Measurements from ENCODE around the gene ZNF672.
"Not testable (repeated sequence)": the region's sequence is repeated elsewhere in the genome, so short reads cannot be mapped to it uniquely, and the experiment has no call there.

ZNF672 gene

DNA sequence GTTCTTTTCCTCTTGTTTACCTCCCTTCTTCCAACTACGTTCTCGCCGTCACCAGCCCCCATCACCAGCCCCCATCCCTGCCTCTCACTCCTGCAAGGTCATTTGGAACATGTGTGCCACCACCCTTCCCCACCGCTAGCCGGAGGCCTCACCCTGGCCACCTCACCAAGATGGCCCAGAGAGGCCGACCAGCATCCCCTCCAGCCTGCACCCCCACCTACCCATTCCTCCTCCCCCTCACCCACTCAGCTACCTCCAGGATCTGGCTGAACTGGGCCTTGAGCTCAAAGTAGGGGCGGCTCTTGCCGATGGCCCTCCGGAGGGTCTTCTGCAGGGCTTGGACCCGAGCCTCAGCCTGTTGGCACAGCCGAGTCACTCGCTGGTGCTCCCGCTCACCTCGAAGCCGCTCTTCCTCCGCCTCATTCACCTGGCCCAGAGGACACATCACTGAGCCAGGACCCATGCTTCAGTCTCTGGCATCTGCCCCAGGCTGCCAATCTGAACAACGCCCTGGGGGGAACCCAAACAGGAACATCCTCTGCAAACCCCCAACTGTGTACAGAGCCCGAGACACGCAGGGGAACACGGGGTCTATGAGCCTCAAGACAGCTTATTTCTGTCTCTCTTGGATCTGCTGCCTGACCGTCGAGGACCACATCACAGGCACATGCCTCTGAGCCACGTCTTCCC lies 25.1 kb upstream of the ZNF672 start:
- in situ Hi-C loops (cut with HindIII; ENCODE audit: low sequenced_read_pairs), result no loop called here

DNA sequence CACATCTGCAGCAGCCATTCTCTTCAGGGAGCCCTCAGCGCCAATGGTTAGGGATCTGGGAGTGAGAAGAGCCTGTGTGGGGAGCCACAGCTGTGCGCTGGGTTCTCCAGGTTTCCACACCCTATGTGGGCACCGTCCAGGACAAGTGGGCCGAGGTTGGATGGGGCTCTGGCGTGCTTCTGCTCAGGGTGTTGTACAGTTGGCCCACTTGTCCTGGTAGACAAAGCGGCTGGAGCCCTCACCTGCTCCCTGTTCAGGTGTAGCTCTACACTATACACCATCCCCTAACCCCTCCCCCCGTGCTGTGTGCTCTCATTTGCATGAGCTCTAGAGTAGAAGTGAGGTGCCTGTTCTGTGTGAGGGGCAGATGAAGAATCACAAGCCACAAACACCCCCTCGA lies 24.5 kb upstream of the ZNF672 start:
- in situ Hi-C loops (cut with HindIII; ENCODE audit: low sequenced_read_pairs), result no loop called here

DNA sequence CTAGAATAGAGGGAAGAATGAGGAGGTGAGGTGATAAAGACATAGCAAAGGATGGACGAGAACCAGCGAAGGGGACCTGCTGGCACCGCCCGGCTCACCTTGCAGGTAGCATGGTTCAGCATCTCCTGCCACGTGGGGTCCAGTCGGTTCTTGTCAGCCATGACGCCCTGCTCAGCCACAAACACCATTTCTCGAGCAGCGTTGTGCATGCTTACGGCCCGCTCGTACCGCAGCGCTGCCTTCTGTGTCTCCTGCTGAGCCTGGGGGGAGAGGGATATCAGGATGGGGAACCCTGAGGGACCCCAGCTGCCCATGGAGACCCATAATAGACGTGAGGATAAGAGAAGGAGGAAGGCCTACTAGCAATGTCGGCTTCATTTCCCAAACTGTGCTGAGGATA lies 23.7 kb upstream of the ZNF672 start:
- in situ Hi-C loops (cut with HindIII; ENCODE audit: low sequenced_read_pairs), result no loop called here

DNA sequence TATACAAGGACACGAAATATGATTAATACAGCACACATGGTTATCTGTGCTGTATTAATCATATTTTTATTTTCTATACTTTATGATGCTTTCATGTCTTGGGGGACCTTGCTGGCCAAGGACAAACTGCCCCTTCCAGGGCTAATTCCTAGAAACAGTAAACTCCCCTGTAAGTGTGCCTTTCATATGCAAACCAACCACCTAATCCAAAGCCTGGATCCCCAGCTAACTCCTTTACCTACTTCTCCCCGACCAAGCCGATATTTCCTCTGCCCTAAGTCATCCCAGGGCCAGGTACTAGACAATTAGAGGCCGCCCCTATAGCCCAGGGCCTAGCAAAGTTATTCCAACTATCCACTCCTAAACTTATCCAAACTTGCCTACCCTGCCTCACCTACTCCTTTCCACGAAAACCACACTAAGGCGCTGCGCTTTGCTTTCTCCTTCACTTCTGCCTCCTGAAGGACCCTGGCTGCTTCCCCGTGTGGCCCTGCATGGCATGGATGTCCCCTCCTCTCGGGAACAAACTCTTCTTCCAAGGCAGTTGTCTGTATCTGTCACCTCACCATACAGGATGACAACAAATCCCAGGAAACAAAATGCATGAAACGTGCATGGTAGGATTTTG lies 22.5 kb upstream of the ZNF672 start:
- in situ Hi-C loops (cut with HindIII; ENCODE audit: low sequenced_read_pairs), result no loop called here

DNA sequence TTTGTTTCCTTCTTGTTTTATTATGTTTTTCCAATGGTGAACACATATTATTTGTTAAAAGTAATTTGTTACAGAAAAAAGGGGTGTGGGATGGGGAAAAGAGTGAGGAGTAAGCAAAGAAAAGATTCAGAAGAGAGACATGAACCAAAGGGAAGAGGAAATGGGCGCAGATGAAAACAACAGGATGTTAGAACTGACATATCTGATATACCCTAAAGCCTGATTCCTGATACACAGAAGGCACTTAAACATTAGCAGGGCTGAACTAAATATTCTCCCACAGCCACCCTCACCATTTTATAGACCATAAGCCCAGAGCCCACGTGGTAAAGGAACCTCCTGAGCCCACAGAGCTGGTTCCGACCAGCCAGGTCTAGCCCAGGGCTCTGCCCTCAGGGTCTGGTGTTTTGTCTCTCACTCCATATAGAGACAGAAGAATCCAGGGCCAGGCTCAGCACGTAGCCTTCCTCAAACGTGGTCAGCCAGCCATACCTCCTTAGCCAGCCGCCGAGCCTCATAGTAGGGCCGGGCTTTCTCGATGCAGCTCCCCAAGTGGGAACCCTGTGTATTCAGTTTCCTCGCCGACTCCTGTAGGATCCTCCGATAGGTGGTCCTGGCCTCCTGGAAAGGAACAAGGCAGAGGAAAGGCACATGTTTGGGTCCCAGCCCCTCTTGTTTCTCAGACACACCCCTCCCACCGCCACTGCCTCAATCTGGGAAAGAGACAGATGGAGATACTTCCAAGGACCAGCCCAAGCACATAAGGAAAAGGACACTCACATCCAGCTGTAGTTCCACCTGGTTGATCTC lies 21.8 kb upstream of the ZNF672 start:
- in situ Hi-C loops (cut with HindIII; ENCODE audit: low sequenced_read_pairs), result no loop called here

GRCh38 chr1:248817065-248817464 lies 21.0 kb upstream of the ZNF672 start:
- in situ Hi-C loops (cut with HindIII; ENCODE audit: low sequenced_read_pairs), result no loop called here

- in situ Hi-C loops (cut with HindIII; ENCODE audit: low sequenced_read_pairs), result no loop called here
Observed at GRCh38 chr1:248818505-248819374, 19.3 kb upstream of the ZNF672 start.

DNA sequence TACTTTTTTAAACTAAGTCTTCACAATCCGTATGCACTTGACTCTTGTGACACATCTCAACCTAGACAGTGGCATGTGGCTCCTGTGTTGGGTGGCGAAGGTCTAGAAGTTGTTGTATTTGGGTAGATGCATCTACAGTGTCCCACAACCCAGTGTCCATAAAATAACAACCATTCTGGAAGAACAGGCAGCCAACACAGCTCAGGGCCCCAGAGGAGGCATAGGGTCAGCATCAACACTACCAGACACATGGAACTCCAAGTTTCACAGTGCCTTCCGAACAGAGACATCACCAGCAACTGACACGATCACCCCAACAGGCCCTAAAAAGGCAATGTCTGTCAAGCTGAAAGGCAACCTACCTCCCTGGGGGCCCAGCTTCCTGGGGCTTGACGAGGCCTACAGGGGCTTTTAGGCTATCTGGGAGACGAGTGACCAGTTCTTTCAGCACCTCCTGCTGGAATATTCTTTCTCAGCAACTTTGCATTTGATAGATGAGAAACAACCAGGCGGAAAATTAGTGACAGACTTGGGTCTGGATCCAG lies 17.9 kb upstream of the ZNF672 start:
- in situ Hi-C loops (cut with HindIII; ENCODE audit: low sequenced_read_pairs), result no loop called here

DNA sequence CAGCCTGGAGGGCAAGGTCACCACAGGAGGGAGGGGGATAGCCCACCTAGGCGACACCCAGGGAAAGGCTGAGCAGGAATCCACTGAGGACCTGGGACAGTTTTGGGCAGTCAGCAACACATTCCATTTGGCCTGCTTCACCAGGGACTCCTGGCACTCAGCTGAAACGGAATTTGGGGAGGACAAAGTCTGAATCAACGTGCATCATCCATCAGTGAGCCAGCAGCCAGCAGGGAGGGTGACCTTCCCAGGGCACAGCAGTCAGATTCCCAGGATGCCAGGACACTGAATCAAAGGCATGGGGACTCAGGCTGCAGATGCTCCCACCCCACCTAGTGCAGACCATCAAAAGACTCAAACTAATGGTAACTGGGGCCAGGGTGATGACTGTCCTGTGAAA lies 16.9 kb upstream of the ZNF672 start:
- in situ Hi-C loops (cut with HindIII; ENCODE audit: low sequenced_read_pairs), result no loop called here

DNA sequence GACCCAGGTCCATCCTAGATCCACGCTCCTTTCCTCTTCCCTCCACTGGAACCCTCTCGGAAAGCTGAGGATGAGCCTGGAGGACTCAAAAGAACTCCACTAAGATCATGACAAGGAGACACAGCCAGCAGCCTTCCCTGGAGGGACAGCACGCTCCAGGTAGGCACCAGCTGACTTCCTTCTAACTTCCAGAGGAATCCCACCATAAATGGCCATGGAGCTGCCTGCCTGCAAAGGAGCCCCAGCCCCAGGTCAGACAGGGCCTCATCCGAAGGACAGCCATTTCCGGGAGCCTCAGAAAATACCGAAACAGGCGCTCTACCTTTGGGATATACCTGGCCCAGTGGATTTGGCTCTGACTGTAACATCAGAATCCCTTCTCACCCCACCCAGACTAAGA lies 16.4 kb upstream of the ZNF672 start:
- in situ Hi-C loops (cut with HindIII; ENCODE audit: low sequenced_read_pairs), result no loop called here

- in situ Hi-C loops (cut with HindIII; ENCODE audit: low sequenced_read_pairs), result no loop called here
Observed at GRCh38 chr1:248822148-248823032, 15.6 kb upstream of the ZNF672 start.

- in situ Hi-C loops (cut with HindIII; ENCODE audit: low sequenced_read_pairs), result no loop called here
Observed at GRCh38 chr1:248823517-248824001, 14.5 kb upstream of the ZNF672 start.

- in situ Hi-C loops (cut with HindIII; ENCODE audit: low sequenced_read_pairs), result no loop called here
Observed at GRCh38 chr1:248824301-248824700, 13.7 kb upstream of the ZNF672 start.

- in situ Hi-C loops (cut with HindIII; ENCODE audit: low sequenced_read_pairs), result no loop called here
Observed at GRCh38 chr1:248824701-248825100, 13.3 kb upstream of the ZNF672 start.

DNA sequence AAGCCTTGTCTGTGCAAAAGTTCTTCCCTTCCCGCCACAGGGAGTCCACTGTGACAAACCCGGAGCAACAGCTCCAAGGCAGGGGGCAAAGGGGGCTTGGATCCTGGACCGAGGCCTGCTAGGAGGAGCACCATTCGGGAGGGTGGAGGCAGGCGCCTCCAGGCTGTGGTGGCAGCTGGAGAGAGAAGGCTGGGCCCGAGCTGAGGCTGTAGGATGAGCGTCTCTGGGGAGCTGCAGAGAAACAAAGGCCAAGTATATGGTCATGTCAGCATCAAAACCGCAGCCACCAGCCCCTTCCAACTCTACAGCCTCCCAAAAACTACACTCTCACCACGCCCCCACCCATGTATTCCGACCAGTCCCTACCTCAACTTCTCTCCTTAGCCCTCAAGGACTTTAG lies 12.9 kb upstream of the ZNF672 start:
- in situ Hi-C loops (cut with HindIII; ENCODE audit: low sequenced_read_pairs), result no loop called here

- in situ Hi-C loops (cut with HindIII; ENCODE audit: low sequenced_read_pairs), result no loop called here
Observed at GRCh38 chr1:248825573-248825908, 12.5 kb upstream of the ZNF672 start.

DNA sequence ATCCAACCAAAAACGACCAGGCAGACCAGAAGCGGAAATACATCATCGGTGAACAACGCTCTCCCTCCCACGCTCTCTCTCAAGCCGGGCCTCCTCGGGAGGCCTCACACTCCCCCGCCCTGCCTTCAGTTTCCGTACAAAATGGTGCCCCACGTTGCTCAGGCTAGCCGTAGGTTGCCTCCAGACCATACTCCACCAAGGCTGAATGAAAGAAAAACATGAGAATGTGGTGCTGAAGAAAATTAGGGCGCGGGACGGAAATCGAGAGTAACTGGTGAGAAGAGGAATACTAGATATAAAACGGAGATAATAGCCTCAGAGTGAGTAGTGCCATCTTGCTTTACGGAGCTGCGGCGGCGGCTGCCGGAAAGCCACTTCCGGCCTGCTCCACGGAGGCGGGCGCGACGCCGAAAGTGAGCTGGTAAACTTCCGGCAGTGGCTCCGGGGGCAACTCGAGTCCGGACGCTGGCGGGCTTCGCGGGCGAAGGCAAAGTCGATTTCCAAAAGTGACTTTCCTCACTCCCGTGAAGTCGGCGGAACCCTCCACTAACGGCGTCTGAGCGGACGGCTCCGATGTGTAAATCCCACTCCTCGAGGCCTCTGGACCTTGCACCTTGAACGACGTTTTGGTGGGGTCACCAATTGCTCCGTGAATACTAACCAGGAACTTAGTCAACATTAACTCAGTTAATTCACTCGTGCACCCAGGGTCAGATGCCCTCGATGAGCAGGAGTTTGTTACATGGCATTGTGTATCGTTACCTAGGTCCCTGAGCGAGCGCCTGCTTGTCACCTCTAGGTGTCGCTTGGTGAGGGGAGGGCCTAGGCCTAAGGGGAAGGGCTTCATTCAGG lies 11.9 kb upstream of the ZNF672 start, which contains the start of gene SH3BP5L:
TSS of gene SH3BP5L (minus strand) at position 7 of the 852 bp plus-strand sequence. CDS start 980 bp downstream, outside the sequence.
- in situ Hi-C loops (cut with HindIII; ENCODE audit: low sequenced_read_pairs), result no loop called here

GRCh38 chr1:248828845-248829244 lies 9.2 kb upstream of the ZNF672 start:
- in situ Hi-C loops (cut with HindIII; ENCODE audit: low sequenced_read_pairs), result no loop called here

DNA sequence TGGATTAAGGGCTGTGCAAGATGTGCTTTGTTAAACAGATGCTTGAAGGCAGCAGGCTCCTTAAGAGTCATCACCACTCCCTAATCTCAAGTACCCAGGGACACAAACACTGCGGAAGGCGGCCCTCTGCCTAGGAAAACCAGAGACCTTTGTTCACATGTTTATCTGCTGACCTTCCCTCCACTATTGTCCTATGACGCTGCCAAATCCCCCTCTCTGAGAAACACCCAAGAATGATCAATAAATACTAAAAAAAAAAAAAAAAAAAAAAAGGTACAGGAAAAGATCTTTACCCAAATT lies 7.4 kb upstream of the ZNF672 start:
- in situ Hi-C loops (cut with HindIII; ENCODE audit: low sequenced_read_pairs), result not testable (repeated sequence)
